ENCODE measurements around the gene PARM1.

Gene PARM1

GRCh38 chr4:75071317-75071716 is 138.4 kb downstream of the PARM1 start:
- Mint-ChIP-seq H3K4me3 (no peak overlapping the region), H3K27ac (peak overlapping the region in 1 of 3 experiments; percentile 20), H3K36me3 (ENCODE audit: low read depth) (no peaks in the 10 kb centered on the region), H3K9me3 (peaks cover 16% of the 10 kb centered on the region), H3K27me3 (ENCODE audit: low read depth) (no peaks in the 10 kb centered on the region), H3K4me1 (peaks cover 8% of the 10 kb centered on the region)
- TF ChIP-seq, protein P1, sequence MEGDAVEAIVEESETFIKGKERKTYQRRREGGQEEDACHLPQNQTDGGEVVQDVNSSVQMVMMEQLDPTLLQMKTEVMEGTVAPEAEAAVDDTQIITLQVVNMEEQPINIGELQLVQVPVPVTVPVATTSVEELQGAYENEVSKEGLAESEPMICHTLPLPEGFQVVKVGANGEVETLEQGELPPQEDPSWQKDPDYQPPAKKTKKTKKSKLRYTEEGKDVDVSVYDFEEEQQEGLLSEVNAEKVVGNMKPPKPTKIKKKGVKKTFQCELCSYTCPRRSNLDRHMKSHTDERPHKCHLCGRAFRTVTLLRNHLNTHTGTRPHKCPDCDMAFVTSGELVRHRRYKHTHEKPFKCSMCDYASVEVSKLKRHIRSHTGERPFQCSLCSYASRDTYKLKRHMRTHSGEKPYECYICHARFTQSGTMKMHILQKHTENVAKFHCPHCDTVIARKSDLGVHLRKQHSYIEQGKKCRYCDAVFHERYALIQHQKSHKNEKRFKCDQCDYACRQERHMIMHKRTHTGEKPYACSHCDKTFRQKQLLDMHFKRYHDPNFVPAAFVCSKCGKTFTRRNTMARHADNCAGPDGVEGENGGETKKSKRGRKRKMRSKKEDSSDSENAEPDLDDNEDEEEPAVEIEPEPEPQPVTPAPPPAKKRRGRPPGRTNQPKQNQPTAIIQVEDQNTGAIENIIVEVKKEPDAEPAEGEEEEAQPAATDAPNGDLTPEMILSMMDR (IDR thresholded peaks at IDR 0.05; ENCODE audit: unreplicated experiment in 3 of 3): no peak

- Mint-ChIP-seq H3K27ac (no peak overlapping the region), H3K4me1 (no peaks in the 10 kb centered on the region), H3K36me3 (ENCODE audit: low read depth) (peaks cover 9% of the 10 kb centered on the region), H3K4me3 (no peak overlapping the region), H3K9me3 (peaks cover 16% of the 10 kb centered on the region), H3K27me3 (ENCODE audit: low read depth) (no peaks in the 10 kb centered on the region)
- TF ChIP-seq, protein P1 (IDR thresholded peaks at IDR 0.05; ENCODE audit: unreplicated experiment in 3 of 3): no peak
Measured at GRCh38 chr4:75080888-75081287, 148.0 kb downstream of the PARM1 start.

GRCh38 chr4:75081561-75081960 is 148.6 kb downstream of the PARM1 start:
- peaks cover 13% of the 10 kb centered on the region for H3K9me3 Mint-ChIP-seq

GRCh38 chr4:75087416-75087815 is 154.5 kb downstream of the PARM1 start:
- H3K27ac Mint-ChIP-seq: no peak overlapping the region
- no peaks in the 10 kb centered on the region for H3K4me1 Mint-ChIP-seq
- H3K9me3 Mint-ChIP-seq: peaks cover 10% of the 10 kb centered on the region
- TF ChIP-seq, protein P1 (IDR thresholded peaks at IDR 0.05; ENCODE audit: unreplicated experiment in 3 of 3): no peak
- H3K4me3 Mint-ChIP-seq: no peak overlapping the region
- peaks cover 8% of the 10 kb centered on the region for H3K36me3 Mint-ChIP-seq (ENCODE audit: low read depth)
- H3K27me3 Mint-ChIP-seq (ENCODE audit: low read depth): no peaks in the 10 kb centered on the region

More at GRCh38 chr4:75081561-75081960, 148.6 kb downstream of the PARM1 start:
- no peaks in the 10 kb centered on the region for H3K27me3 Mint-ChIP-seq (ENCODE audit: low read depth)
- H3K4me3 Mint-ChIP-seq: no peak overlapping the region
- no peaks in the 10 kb centered on the region for H3K4me1 Mint-ChIP-seq
- no peak overlapping the region for H3K27ac Mint-ChIP-seq
- TF ChIP-seq, protein P1 (IDR thresholded peaks at IDR 0.05; ENCODE audit: unreplicated experiment in 3 of 3): no peak
- peaks cover 14% of the 10 kb centered on the region for H3K36me3 Mint-ChIP-seq (ENCODE audit: low read depth)

DNA sequence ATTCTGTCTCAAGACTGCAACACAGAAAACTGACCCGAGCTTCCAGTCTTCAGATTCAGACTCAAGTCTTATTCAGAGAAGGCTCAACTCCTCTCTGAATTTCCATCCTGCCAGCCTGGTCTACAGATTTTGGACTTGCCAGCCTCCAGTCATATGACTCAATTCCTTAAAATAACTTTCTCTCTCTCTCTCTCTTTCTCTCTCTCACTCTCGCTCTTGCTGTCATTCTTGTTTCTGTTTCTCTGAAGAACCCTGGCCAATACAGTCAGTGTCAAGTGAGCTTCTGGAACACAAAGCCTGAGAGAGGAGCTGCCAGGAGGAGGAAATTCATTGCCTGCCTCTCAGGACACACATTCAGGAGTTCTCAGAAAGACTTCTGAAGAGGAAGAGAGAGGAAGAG is 154.9 kb downstream of the PARM1 start:
- H3K36me3 Mint-ChIP-seq (ENCODE audit: low read depth): peaks cover 8% of the 10 kb centered on the region
- TF ChIP-seq, protein P1 (IDR thresholded peaks at IDR 0.05; ENCODE audit: unreplicated experiment in 3 of 3): no peak
- H3K4me3 Mint-ChIP-seq: no peak overlapping the region
- H3K27ac Mint-ChIP-seq: no peak overlapping the region
- peaks cover 14% of the 10 kb centered on the region for H3K9me3 Mint-ChIP-seq
- H3K4me1 Mint-ChIP-seq: no peaks in the 10 kb centered on the region
- no peaks in the 10 kb centered on the region for H3K27me3 Mint-ChIP-seq (ENCODE audit: low read depth)

- Mint-ChIP-seq H3K27me3 (ENCODE audit: low read depth) (no peaks in the 10 kb centered on the region), H3K4me3 (no peak overlapping the region), H3K4me1 (no peaks in the 10 kb centered on the region), H3K9me3 (peaks cover 21% of the 10 kb centered on the region), H3K36me3 (ENCODE audit: low read depth) (peaks cover 8% of the 10 kb centered on the region), H3K27ac (no peak overlapping the region)
- TF ChIP-seq, protein P1 (IDR thresholded peaks at IDR 0.05; ENCODE audit: unreplicated experiment in 3 of 3): no peak
Measured at GRCh38 chr4:75089206-75089605, 156.3 kb downstream of the PARM1 start.
